Mucosa of rectum (tissue), 2 donors: ENCODE results near the gene ELP4.

Experiments used
- H3K27ac ChIP-seq, 2 donors: one replicate each; pipeline ENCODE4 v1.7.0; 2013; ENCODE audit warnings: inconsistent platforms in 2 of 2, low read depth in 2 of 2, low read length in 2 of 2
- H3K27me3 ChIP-seq, 2 donors: one replicate each; pipeline ENCODE4 v1.7.0; 2013; ENCODE audit warnings: low read length in 2 of 2; ENCODE audit not compliant: control insufficient read depth in 2 of 2, insufficient read depth in 2 of 2
- H3K36me3 ChIP-seq, 2 donors: one replicate each; pipeline ENCODE4 v1.7.0; 2013; ENCODE audit warnings: low read length in 2 of 2; ENCODE audit not compliant: control insufficient read depth in 2 of 2, insufficient read depth in 2 of 2
- H3K4me1 ChIP-seq, 2 donors: one replicate each; pipeline ENCODE4 v1.7.0; 2013; ENCODE audit warnings: low read length in 2 of 2, mild to moderate bottlenecking in 1 of 2; ENCODE audit not compliant: control insufficient read depth in 2 of 2, insufficient read depth in 2 of 2
- H3K4me3 ChIP-seq, 2 donors: one replicate each; pipeline ENCODE4 v1.7.0; 2013; ENCODE audit warnings: low read length in 2 of 2
- H3K9ac ChIP-seq, 2 donors: one replicate each; pipeline ENCODE4 v1.7.0; 2013; ENCODE audit warnings: low read length in 2 of 2, low read depth in 1 of 2, mild to moderate bottlenecking in 1 of 2
- H3K9me3 ChIP-seq, 2 donors: one replicate each; pipeline ENCODE4 v1.7.0; 2013; ENCODE audit warnings: low read length in 2 of 2; ENCODE audit not compliant: control insufficient read depth in 2 of 2
- donor health status: healthy.
- donor health status: Normal muscosa, but diverticular disease.

ELP4 gene

GRCh38 chr11:31764261-31764660 lies 254.7 kb downstream of the ELP4 start:
- Histone ChIP-seq H3K9ac (no peak overlapping the region), H3K27ac (no peak overlapping the region), H3K36me3 (no peaks in the 10 kb centered on the region), H3K27me3 (no peaks in the 10 kb centered on the region), H3K4me3 (no peak overlapping the region), H3K4me1 (no peaks in the 10 kb centered on the region), H3K9me3 (no peaks in the 10 kb centered on the region)

- Histone ChIP-seq H3K36me3 (no peaks in the 10 kb centered on the region), H3K9me3 (no peaks in the 10 kb centered on the region), H3K4me3 (no peak overlapping the region), H3K9ac (no peak overlapping the region), H3K4me1 (no peaks in the 10 kb centered on the region), H3K27ac (no peak overlapping the region), H3K27me3 (no peaks in the 10 kb centered on the region)
Observed at GRCh38 chr11:31764766-31765165, 255.2 kb downstream of the ELP4 start.

GRCh38 chr11:31767066-31767465 lies 257.5 kb downstream of the ELP4 start:
- Histone ChIP-seq H3K36me3 (no peaks in the 10 kb centered on the region), H3K4me1 (no peaks in the 10 kb centered on the region), H3K27me3 (no peaks in the 10 kb centered on the region), H3K9me3 (no peaks in the 10 kb centered on the region), H3K4me3 (no peak overlapping the region), H3K27ac (no peak overlapping the region), H3K9ac (no peak overlapping the region)

- Histone ChIP-seq H3K36me3 (no peaks in the 10 kb centered on the region), H3K27me3 (no peaks in the 10 kb centered on the region), H3K27ac (no peak overlapping the region), H3K9me3 (no peaks in the 10 kb centered on the region), H3K4me1 (no peaks in the 10 kb centered on the region), H3K4me3 (no peak overlapping the region), H3K9ac (no peak overlapping the region)
Observed at GRCh38 chr11:31767685-31768084, 258.1 kb downstream of the ELP4 start.

- Histone ChIP-seq H3K27me3 (no peaks in the 10 kb centered on the region), H3K4me1 (no peaks in the 10 kb centered on the region), H3K4me3 (no peak overlapping the region), H3K27ac (no peak overlapping the region), H3K9me3 (no peaks in the 10 kb centered on the region), H3K36me3 (no peaks in the 10 kb centered on the region), H3K9ac (no peak overlapping the region)
Observed at GRCh38 chr11:31768749-31769640, 259.4 kb downstream of the ELP4 start.

DNA sequence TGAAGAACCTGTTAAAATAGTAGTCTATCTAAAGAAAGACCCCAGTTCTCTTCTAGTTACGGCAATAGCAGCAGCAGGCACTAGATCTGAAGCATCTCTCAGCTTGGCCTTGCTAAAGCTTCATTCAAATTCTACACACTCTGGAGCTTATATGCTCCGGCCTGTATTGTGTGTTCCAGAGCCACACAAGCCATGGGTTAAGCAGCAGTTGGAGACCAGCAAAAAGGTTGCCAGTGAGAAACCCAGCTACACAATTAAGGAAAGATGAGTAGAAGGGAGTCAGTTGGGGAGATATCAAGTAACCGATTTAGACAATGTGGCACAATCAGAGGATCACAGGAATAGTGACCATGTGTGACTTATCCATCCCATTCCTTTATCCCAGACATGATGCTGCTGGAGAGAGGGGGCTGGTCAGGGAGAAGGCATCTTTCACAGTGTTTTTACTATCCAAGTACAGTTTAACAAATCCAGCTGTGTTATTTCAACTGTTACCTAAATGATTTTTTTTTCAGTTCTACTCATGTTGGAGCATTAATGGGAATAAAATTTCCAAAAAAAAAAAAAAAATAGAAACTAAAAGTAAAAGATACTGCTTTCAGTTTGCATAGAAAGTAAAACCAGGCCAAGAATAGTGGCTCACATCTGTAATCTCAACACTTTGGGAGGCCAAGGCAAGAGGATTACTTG lies 260.6 kb downstream of the ELP4 start:
- H3K27ac ChIP-seq = no peak overlapping the region
- H3K4me3 ChIP-seq = no peak overlapping the region
- H3K36me3 ChIP-seq = no peaks in the 10 kb centered on the region
- H3K27me3 ChIP-seq = no peaks in the 10 kb centered on the region
- H3K4me1 ChIP-seq = no peaks in the 10 kb centered on the region
- no peak overlapping the region for H3K9ac ChIP-seq
- H3K9me3 ChIP-seq = no peaks in the 10 kb centered on the region

DNA sequence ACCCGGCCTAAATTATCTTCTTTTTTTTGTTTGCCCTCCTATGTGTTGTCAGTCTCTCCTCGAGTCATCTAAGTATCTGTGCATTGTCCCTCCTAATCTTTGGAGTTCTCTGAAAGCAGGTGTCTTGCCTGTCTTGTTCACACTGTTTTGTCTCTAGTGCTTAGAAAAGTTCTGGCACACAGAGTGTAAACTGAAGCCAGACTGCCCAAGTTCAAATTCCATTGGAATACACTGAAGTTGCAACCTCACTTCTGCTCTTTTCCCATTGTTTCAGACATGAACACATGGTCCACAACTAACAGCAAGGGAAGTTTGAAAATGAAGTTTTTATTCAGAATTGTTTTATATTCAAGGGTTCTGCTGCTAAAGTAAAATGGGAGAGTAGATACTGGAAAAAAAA lies 262.8 kb downstream of the ELP4 start:
- no peaks in the 10 kb centered on the region for H3K9me3 ChIP-seq

GRCh38 chr11:31779374-31779791 lies 269.8 kb downstream of the ELP4 start:
- no peaks in the 10 kb centered on the region for H3K27me3 ChIP-seq
- no peaks in the 10 kb centered on the region for H3K9me3 ChIP-seq
- H3K27ac ChIP-seq = no peak overlapping the region
- H3K9ac ChIP-seq = no peak overlapping the region
- no peak overlapping the region for H3K4me3 ChIP-seq
- H3K36me3 ChIP-seq = no peaks in the 10 kb centered on the region
- no peaks in the 10 kb centered on the region for H3K4me1 ChIP-seq

More for the DNA sequence above, 262.8 kb downstream of the ELP4 start:
- Histone ChIP-seq H3K27ac (no peak overlapping the region), H3K4me3 (no peak overlapping the region), H3K36me3 (no peaks in the 10 kb centered on the region), H3K9ac (no peak overlapping the region), H3K27me3 (no peaks in the 10 kb centered on the region), H3K4me1 (no peaks in the 10 kb centered on the region)

DNA sequence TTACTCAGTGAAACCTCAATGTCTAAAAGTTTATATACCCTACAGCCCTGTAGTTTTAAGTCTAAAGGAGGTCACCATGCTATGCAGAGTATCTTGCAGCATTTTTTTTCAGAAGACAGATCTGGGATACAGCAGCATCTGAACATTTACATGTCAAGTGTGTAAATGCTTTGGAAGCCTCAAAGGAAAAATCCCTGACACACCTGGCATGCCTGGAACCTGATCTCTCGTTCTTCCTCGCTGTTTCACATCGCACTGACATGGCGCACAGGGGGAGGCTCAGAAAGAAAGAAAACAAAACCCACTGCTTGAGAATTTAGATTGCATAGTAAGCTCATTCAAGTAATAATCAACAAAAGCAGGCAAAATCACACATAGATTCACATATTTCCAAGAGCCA lies 270.5 kb downstream of the ELP4 start:
- H3K36me3 ChIP-seq = no peaks in the 10 kb centered on the region
- no peak overlapping the region for H3K4me3 ChIP-seq
- H3K9ac ChIP-seq = no peak overlapping the region
- no peak overlapping the region for H3K27ac ChIP-seq
- H3K4me1 ChIP-seq = no peaks in the 10 kb centered on the region
- no peaks in the 10 kb centered on the region for H3K27me3 ChIP-seq
- H3K9me3 ChIP-seq = no peaks in the 10 kb centered on the region

DNA sequence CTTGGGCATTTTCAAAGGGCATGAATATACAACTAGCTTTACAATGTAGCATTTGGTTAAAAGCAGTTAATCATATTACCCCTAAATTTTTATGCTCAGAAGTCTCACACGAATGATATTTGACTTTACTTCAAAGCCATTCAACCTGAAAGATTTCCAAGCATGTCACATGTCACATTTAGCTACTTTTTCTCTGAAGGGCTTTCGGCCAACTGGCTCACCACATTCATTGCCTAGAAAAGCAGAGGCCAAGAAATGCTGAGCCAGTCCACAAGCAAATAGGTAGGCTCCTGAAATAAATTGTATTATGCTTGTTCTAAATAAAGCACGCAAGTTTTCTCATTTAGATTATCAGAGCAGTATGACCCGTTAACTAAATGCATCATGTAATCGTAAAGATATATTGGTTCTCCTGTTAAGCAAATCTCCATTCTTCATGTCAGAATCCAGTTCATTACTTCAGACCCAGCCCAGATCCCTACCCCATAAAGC lies 271.0 kb downstream of the ELP4 start:
- H3K9me3 ChIP-seq = no peaks in the 10 kb centered on the region
- H3K27me3 ChIP-seq = no peaks in the 10 kb centered on the region
- H3K27ac ChIP-seq = no peak overlapping the region
- H3K4me3 ChIP-seq = no peak overlapping the region
- H3K4me1 ChIP-seq = no peaks in the 10 kb centered on the region
- H3K9ac ChIP-seq = no peak overlapping the region
- no peaks in the 10 kb centered on the region for H3K36me3 ChIP-seq
